H1 (cell line): ENCODE measurements around the gene COL27A1. TPM values are rescaled to one million over a fixed set of nuclear protein-coding genes. Genes with fewer than 3 reads are reported as not detected.

Experiments used
- CTCF ChIA-PET: fragments of 300-600 bp; sonication (Branson Sonifier 250); formaldehyde crosslinking; loops from one replicate; lab custom pipeline; 2021; ENCODE audit not compliant: partially characterized antibody; lab: Charles Lee
- POLR2A ChIA-PET: fragments of 300-600 bp; sonication (Branson Sonifier 250); formaldehyde crosslinking; loops from one replicate; lab custom pipeline; 2021; ENCODE audit warnings: inconsistent platforms; ENCODE audit not compliant: partially characterized antibody; lab: Charles Lee
- DNase-seq, 2 experiments: peaks; one replicate each; pipeline versions ENCODE4 v3.0.0 to v3.0.0-alpha.2; 2010 to 2022; ENCODE audit warnings: low spot score in 2 of 2, low read depth in 1 of 2, mixed read lengths in 1 of 2
- FAIRE-seq: peaks from 2 replicates; lab custom pipeline; 2011; peaks lifted over from hg19 to GRCh38; lab: Jason Lieb, UNC
- H2AFZ ChIP-seq: 2 replicates; pipeline ENCODE4 v1.8.1; 2012; ENCODE audit warnings: low read length, inconsistent platforms
- H2AK5ac ChIP-seq: 2 replicates; pipeline ENCODE4 v1.6.1; 2013; ENCODE audit warnings: low read depth, low read length
- H2BK120ac ChIP-seq: replicated peaks from 2 replicates; pipeline ENCODE3; 2013; ENCODE audit warnings: low read depth, low read length, inconsistent platforms
- H2BK12ac ChIP-seq: 2 replicates; pipeline ENCODE4 v1.6.1; 2013; ENCODE audit warnings: low read depth, low read length
- H2BK15ac ChIP-seq: 2 replicates; pipeline ENCODE4 v1.6.1; 2013; ENCODE audit warnings: low read length
- H2BK20ac ChIP-seq: 2 replicates; pipeline ENCODE4 v1.6.1; 2013; ENCODE audit warnings: low read length
- H2BK5ac ChIP-seq: 2 replicates; pipeline ENCODE4 v1.6.1; 2013; ENCODE audit warnings: low read depth, low read length
- H3K14ac ChIP-seq: 2 replicates; pipeline ENCODE4 v1.6.1; 2013; ENCODE audit warnings: inconsistent platforms; ENCODE audit not compliant: insufficient read length
- H3K18ac ChIP-seq: 2 replicates; pipeline ENCODE4 v1.6.1; 2013; ENCODE audit warnings: low read length; ENCODE audit errors: extremely low read depth
- H3K23ac ChIP-seq: 2 replicates; pipeline ENCODE4 v1.6.1; 2013; ENCODE audit warnings: inconsistent platforms; ENCODE audit not compliant: insufficient read length
- H3K23me2 ChIP-seq: 2 replicates; pipeline ENCODE4 v1.6.1; 2013; ENCODE audit warnings: low read depth, low read length
- H3K27ac ChIP-seq: 2 replicates; pipeline ENCODE4 v1.6.1; 2011; ENCODE audit warnings: low read depth, low read length, inconsistent platforms
- H3K27me3 ChIP-seq, 4 experiments: replicated peaks in 1 of 4; 1 replicate in 1 of 4; 2 replicates in 3 of 4; pipeline versions ENCODE4 v1.6.1 to v1.8.1; 2011 to 2013; ENCODE audit warnings: low read length in 3 of 4, mild to moderate bottlenecking in 3 of 4, inconsistent platforms in 2 of 4, mixed read lengths in 2 of 4, moderate library complexity in 1 of 4; ENCODE audit not compliant: control insufficient read depth in 3 of 4, insufficient read depth in 3 of 4; ENCODE audit errors: extremely low read depth in 1 of 4
- H3K36me3 ChIP-seq, 4 experiments: 2 replicates each; pipeline versions ENCODE4 v1.6.1 to v1.8.1; 2011 to 2013; ENCODE audit warnings: mild to moderate bottlenecking in 4 of 4, low read length in 3 of 4, moderate library complexity in 2 of 4, control low read depth in 1 of 4, inconsistent platforms in 1 of 4; ENCODE audit not compliant: insufficient read depth in 4 of 4, control insufficient read depth in 2 of 4
- H3K4ac ChIP-seq: replicated peaks from 2 replicates; pipeline ENCODE3; 2013; ENCODE audit warnings: low read length, low read depth, mixed read lengths, inconsistent platforms; ENCODE audit not compliant: insufficient read length
- H3K4me1 ChIP-seq, 4 experiments: replicated peaks in 1 of 4; 1 replicate in 1 of 4; 2 replicates in 3 of 4; pipeline versions ENCODE4 v1.6.1 to v1.8.1; 2011 to 2013; ENCODE audit warnings: low read length in 3 of 4, inconsistent platforms in 2 of 4, mixed read lengths in 1 of 4; ENCODE audit not compliant: insufficient read depth in 4 of 4, control insufficient read depth in 3 of 4
- H3K4me2 ChIP-seq, 2 experiments: 2 replicates each; pipeline versions ENCODE4 v1.6.1 to v1.8.1; 2011 to 2013; ENCODE audit warnings: low read depth in 2 of 2, low read length in 2 of 2, control low read depth in 1 of 2, inconsistent platforms in 1 of 2, mild to moderate bottlenecking in 1 of 2; ENCODE audit not compliant: insufficient read depth in 1 of 2
- H3K4me3 ChIP-seq, 4 experiments: fragments of 200-600, 300-600 bp in 1 of 4; sonication (generic), shearing (Covaris generic), sonication (Bioruptor Twin) in 1 of 4; 2 replicates each; pipeline versions ENCODE4 v1.5.1 to v1.8.1; 2011 to 2016; ENCODE audit warnings: low read length in 4 of 4, low read depth in 3 of 4, control low read depth in 2 of 4, inconsistent platforms in 2 of 4, mild to moderate bottlenecking in 2 of 4, mixed read lengths in 1 of 4, moderate library complexity in 1 of 4; ENCODE audit not compliant: insufficient read depth in 2 of 4; ENCODE audit errors: extremely low read depth in 1 of 4
- H3K56ac ChIP-seq: replicated peaks from 2 replicates; pipeline ENCODE3; 2013; ENCODE audit warnings: low read depth, mild to moderate bottlenecking, mixed read lengths, low read length, inconsistent platforms; ENCODE audit not compliant: insufficient read length
- H3K79me1 ChIP-seq: 2 replicates; pipeline ENCODE4 v1.6.1; 2013; ENCODE audit warnings: low read depth, low read length, control low read depth
- H3K79me2 ChIP-seq, 2 experiments: 2 replicates each; pipeline versions ENCODE4 v1.6.1 to v1.8.1; 2012 to 2013; ENCODE audit warnings: low read length in 2 of 2, mild to moderate bottlenecking in 2 of 2, inconsistent platforms in 1 of 2; ENCODE audit not compliant: insufficient read depth in 2 of 2, control insufficient read depth in 1 of 2
- H3K9ac ChIP-seq, 4 experiments: replicated peaks in 1 of 4; 1 replicate in 1 of 4; 2 replicates in 3 of 4; pipeline versions ENCODE4 v1.6.1 to v1.8.1; 2011 to 2013; ENCODE audit warnings: low read depth in 3 of 4, low read length in 3 of 4, control low read depth in 2 of 4, mild to moderate bottlenecking in 2 of 4, moderate library complexity in 2 of 4, inconsistent platforms in 1 of 4; ENCODE audit errors: extremely low read depth in 1 of 4
- H3K9me3 ChIP-seq, 2 experiments: 2 replicates each; pipeline versions ENCODE4 v1.6.1 to v1.8.1; 2012 to 2013; ENCODE audit warnings: mild to moderate bottlenecking in 2 of 2, moderate library complexity in 2 of 2, control low read depth in 1 of 2, inconsistent platforms in 1 of 2, low read depth in 1 of 2, low read length in 1 of 2, mixed read lengths in 1 of 2; ENCODE audit not compliant: insufficient read depth in 2 of 2
- H4K20me1 ChIP-seq, 2 experiments: replicated peaks in 1 of 2; 2 replicates each; pipeline versions ENCODE3 to v1.8.1; 2011 to 2013; ENCODE audit warnings: inconsistent platforms in 2 of 2, low read length in 2 of 2, mild to moderate bottlenecking in 1 of 2; ENCODE audit not compliant: insufficient read depth in 2 of 2, control insufficient read depth in 1 of 2
- H4K5ac ChIP-seq: 2 replicates; pipeline ENCODE4 v1.6.1; 2013; ENCODE audit warnings: low read length, low read depth, mixed read lengths, inconsistent platforms; ENCODE audit not compliant: insufficient read length
- H4K8ac ChIP-seq: 2 replicates; pipeline ENCODE4 v1.8.0; 2013; ENCODE audit warnings: mild to moderate bottlenecking, moderate library complexity, low read length, inconsistent platforms; ENCODE audit not compliant: insufficient read depth; ENCODE audit errors: extremely low read depth
- H4K91ac ChIP-seq: replicated peaks from 2 replicates; pipeline ENCODE3; 2013; ENCODE audit warnings: low read length, mixed read lengths, inconsistent platforms; ENCODE audit not compliant: insufficient read length
- BACH1 ChIP-seq: IDR thresholded peaks from 2 replicates; pipeline ENCODE4 v1.6.1; 2012; ENCODE audit warnings: low read length, improper control_type of control experiment
- HDAC2 ChIP-seq, 2 experiments: fragments of 300-600 bp in 1 of 2; sonication (generic) in 1 of 2; IDR thresholded peaks; 2 replicates each; pipeline ENCODE4 v1.6.1; 2011 to 2012; ENCODE audit warnings: low read depth in 2 of 2, low read length in 2 of 2, mild to moderate bottlenecking in 2 of 2, moderate library complexity in 2 of 2, borderline replicate concordance in 1 of 2, inconsistent platforms in 1 of 2
- MAFK ChIP-seq: IDR thresholded peaks from 2 replicates; pipeline ENCODE4 v1.6.1; 2012; ENCODE audit warnings: low read depth, mild to moderate bottlenecking, improper control_type of control experiment, low read length
- RAD21 ChIP-seq, 2 experiments: IDR thresholded peaks in 1 of 2; conservative IDR thresholded peaks in 1 of 2; 2 replicates each; pipeline ENCODE4 v1.6.1; 2011; ENCODE audit warnings: low read depth in 2 of 2, low read length in 2 of 2, improper control_type of control experiment in 1 of 2, inconsistent platforms in 1 of 2, mild to moderate bottlenecking in 1 of 2, moderate library complexity in 1 of 2
- SIRT6 ChIP-seq: IDR thresholded peaks from one replicate; pipeline ENCODE4 v1.7.1; 2012; ENCODE audit warnings: low read length, inconsistent platforms
- YY1 ChIP-seq: IDR thresholded peaks from 2 replicates; pipeline ENCODE4 v1.6.1; 2011; ENCODE audit warnings: low read depth, mild to moderate bottlenecking, low read length
- WGBS, 2 experiments: shearing (Covaris generic) in 1 of 2; methylation state at CpG; one replicate each; pipeline versions ENCODE4 v1.1.6 to v1.1.7; 2013 to 2015; ENCODE audit warnings: low lambda C conversion rate in 2 of 2, mixed read lengths in 2 of 2, inconsistent platforms in 1 of 2, low coverage in 1 of 2, missing lambda C conversion rate in 1 of 2; ENCODE audit not compliant: insufficient replicate concordance in 2 of 2, insufficient coverage in 1 of 2, insufficient read length in 1 of 2; ENCODE audit errors: extremely low coverage in 1 of 2, missing lambda C conversion rate in 1 of 2; 5-methylcytosine and 5-hydroxymethylcytosine counted together
- polyA plus RNA-seq, 7 experiments: library from polyadenylated mRNA; depleted of rRNA in 3 of 7; stranded (reverse) in 5 of 7; unstranded in 2 of 7; fragments of >200 nt in 5 of 7; fragments of 200-250 nt in 2 of 7; gene quantifications; 1 replicate in 5 of 7; 2 replicates in 1 of 7; 4 replicates in 1 of 7; pipeline versions ENCODE4 v1.2.1 to v1.2.3, GENCODE V29; 2011 to 2013; ENCODE audit warnings: missing spikeins in 2 of 7, mixed read lengths in 2 of 7
- total RNA-seq: library from RNA; stranded (reverse); fragmentation: NEBNext Ultra II Directional; extraction: Animal tissue kit (Norgen Biotek cat#: 25700); gene quantifications from 2 replicates; pipeline ENCODE4 v1.2.1, GENCODE V29; 2021
- TF ChIP-seq, protein P1 (sequence below): IDR thresholded peaks from 2 replicates; pipeline ENCODE4 v1.6.1; 2012; ENCODE audit warnings: inconsistent platforms
- TF ChIP-seq, protein P2 (sequence below): IDR thresholded peaks from 2 replicates; pipeline ENCODE4 v1.6.1; 2012; ENCODE audit warnings: inconsistent platforms

The COL27A1 gene
- total and polyA plus RNA-seq, 2 of the 8 experiments (the other 6 are each of a cell fraction or from before 2014, with no cell fraction given): 15.1 to 22.8 TPM

- Histone ChIP-seq H3K23ac (no peak overlapping the region), H3K18ac (no peak overlapping the region), H3K4me3 (no peak overlapping the region), H3K9me3 (no peaks in the 10 kb centered on the region), H3K4me1 (peaks cover 0 to 20% (median 4%) of the 10 kb centered on the region in 4 experiments; a peak in 5 of 7 replicates), H3K27ac (no peak overlapping the region), H3K23me2 (no peaks in the 10 kb centered on the region), H3K14ac (no peak overlapping the region), H2AK5ac (no peak overlapping the region), H3K27me3 (no peaks in the 10 kb centered on the region), H3K9ac (0 out of 7 replicates have a peak overlapping the region, but pooled peaks of 1 of the 4 experiments have one; percentile 0), H3K36me3 (peaks cover 0 to 8% (median 2%) of the 10 kb centered on the region in 4 experiments; a peak in 5 of 8 replicates), H2BK12ac (peak overlapping the region; percentile 3; the same call in 1 of the 2 replicates), H3K4me2 (0 out of 4 replicates have a peak overlapping the region, but pooled peaks of 1 of the 2 experiments have one; percentile 19), H4K8ac (no peak overlapping the region), H2BK20ac (no peak overlapping the region), H2AFZ (no peak overlapping the region), H4K20me1 (peaks cover 0 to 4% of the 10 kb centered on the region in 2 experiments), H4K5ac (no peak overlapping the region), H4K91ac (no peak overlapping the region), H3K4ac (no peak overlapping the region), H2BK15ac (0 out of 2 replicates have a peak overlapping the region, but pooled peaks have one; percentile 76), H2BK120ac (no peak overlapping the region), H3K79me1 (no peaks in the 10 kb centered on the region), H3K56ac (no peak overlapping the region), H2BK5ac (peak overlapping the region; percentile 40; the same call in 1 of the 2 replicates), H3K79me2 (no peaks in the 10 kb centered on the region)
- 75% methylated on average over 23 of the region's 23 CpGs; no CpG with 5 or more reads in 1 of the 2 experiments for WGBS, 2 experiments
- DNase-seq (peak in 1 of 2 experiments; percentile 59), FAIRE-seq (no peak)
- ChIA-PET POLR2A (interaction anchor here (0.6 to 2.0 kb wide), 2 partner anchors 125 to 180 kb away, joined by 3 to 6 read pairs; no protein-coding TSS in a partner anchor), CTCF (interaction anchor here (0.6 to 6.3 kb wide), 21 partner anchors 9 to 804 kb away, joined by 3 to 205 read pairs (median 4); partner anchors contain the start of genes AMBP and COL27A1)
- TF ChIP-seq SIRT6 (no peak), BACH1 (0 out of 2 replicates have a peak, but pooled peaks have one; percentile 26), YY1 (0 out of 2 replicates have a peak, but pooled peaks have one; percentile 5), RAD21 (IDR thresholded peaks at IDR 0.05 in 1 of 2, conservative IDR thresholded peaks at IDR 0.05 in 1 of 2; ENCODE audit: low read depth in 2 of 2, low read length in 2 of 2) (no peak), HDAC2 (IDR thresholded peaks at IDR 0.05; ENCODE audit: borderline replicate concordance in 1 of 2, low read depth in 2 of 2, low read length in 2 of 2) (0 out of 4 replicates have a peak, but pooled peaks of 1 of the 2 experiments have one; percentile 49), MAFK (peak; percentile 33; the same call in 1 of the 2 replicates)
- TF ChIP-seq, protein P1, sequence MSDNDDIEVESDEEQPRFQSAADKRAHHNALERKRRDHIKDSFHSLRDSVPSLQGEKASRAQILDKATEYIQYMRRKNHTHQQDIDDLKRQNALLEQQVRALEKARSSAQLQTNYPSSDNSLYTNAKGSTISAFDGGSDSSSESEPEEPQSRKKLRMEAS: peak; percentile 88
- TF ChIP-seq, protein P2, sequence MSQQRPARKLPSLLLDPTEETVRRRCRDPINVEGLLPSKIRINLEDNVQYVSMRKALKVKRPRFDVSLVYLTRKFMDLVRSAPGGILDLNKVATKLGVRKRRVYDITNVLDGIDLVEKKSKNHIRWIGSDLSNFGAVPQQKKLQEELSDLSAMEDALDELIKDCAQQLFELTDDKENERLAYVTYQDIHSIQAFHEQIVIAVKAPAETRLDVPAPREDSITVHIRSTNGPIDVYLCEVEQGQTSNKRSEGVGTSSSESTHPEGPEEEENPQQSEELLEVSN: peak; percentile 93
Observed at GRCh38 chr9:114288193-114289091, 133.1 kb downstream of the COL27A1 start.
